Measurements from ENCODE around the gene ATRNL1.
"Not testable (repeated sequence)": the region's sequence is repeated elsewhere in the genome, so short reads cannot be mapped to it uniquely, and the experiment has no call there.

The ATRNL1 gene

DNA sequence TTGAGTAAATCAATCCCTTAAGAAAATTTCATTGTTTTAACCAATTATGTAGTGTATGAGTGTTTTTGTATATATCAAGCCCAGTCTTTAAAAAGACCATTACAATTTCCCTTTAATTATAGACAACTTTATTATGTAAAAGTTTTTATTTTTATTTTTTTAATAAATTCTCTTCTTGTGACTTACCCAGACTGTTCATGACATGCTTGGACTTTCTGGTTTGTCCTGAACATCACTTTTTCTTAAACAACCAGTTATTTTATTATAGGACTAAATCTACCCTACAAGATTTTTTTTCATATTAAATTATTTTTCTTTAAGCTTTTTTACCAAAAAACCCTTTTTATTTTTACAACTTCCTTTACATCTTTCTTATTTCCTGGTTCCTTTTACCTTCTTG lies 410.4 kb downstream of the ATRNL1 start:
- TF ChIP-seq, protein P1, sequence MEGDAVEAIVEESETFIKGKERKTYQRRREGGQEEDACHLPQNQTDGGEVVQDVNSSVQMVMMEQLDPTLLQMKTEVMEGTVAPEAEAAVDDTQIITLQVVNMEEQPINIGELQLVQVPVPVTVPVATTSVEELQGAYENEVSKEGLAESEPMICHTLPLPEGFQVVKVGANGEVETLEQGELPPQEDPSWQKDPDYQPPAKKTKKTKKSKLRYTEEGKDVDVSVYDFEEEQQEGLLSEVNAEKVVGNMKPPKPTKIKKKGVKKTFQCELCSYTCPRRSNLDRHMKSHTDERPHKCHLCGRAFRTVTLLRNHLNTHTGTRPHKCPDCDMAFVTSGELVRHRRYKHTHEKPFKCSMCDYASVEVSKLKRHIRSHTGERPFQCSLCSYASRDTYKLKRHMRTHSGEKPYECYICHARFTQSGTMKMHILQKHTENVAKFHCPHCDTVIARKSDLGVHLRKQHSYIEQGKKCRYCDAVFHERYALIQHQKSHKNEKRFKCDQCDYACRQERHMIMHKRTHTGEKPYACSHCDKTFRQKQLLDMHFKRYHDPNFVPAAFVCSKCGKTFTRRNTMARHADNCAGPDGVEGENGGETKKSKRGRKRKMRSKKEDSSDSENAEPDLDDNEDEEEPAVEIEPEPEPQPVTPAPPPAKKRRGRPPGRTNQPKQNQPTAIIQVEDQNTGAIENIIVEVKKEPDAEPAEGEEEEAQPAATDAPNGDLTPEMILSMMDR (conservative IDR thresholded peaks at IDR 0.05; ENCODE audit: low read length), result no peak
- no peak overlapping the region for H3K4me3 ChIP-seq (ENCODE audit: low read length)
- DNase-seq (ENCODE audit: low read depth), result no peak

DNA sequence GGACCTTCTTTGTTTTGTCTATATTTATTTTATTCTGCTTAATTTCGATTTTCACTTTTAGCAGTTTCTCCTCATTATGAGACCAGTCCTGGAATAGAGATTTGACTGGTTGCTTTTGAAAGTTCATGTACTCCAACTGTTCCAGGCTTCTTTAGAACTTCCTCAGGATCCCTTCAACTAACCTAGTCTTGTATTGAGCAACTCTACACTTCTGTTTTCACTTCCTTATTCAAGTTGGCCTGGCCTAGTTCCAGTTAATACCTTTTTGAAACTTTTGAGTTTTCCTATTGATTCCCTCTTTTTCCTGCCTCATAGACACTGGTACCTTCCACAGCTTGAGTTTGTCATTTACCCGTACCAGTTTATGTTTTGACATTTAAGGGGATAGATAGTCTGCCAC lies 421.7 kb downstream of the ATRNL1 start:
- TF ChIP-seq, protein P1 (conservative IDR thresholded peaks at IDR 0.05; ENCODE audit: low read length), result no peak
- H3K4me3 ChIP-seq (ENCODE audit: low read length), result no peak overlapping the region
- DNase-seq (ENCODE audit: low read depth), result no peak

DNA sequence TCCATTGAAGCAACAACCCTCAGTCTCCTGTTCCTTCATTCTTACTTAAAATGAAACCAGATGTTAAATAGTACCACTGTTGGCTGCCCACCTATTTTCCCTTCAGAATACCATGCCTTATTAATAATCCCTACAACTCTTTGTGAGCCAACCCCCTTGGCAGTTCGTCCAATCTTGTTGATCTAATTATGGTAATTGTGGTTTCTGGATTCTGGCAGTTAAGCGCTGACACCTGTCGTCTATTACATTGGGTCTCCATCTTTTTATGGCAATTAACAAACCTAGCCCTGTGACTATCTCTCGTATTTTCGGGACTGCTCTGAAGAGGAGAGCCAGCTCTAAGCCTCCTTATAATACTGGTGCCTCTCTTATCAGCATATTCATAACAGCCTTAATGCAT lies 432.0 kb downstream of the ATRNL1 start:
- TF ChIP-seq, protein P1 (conservative IDR thresholded peaks at IDR 0.05; ENCODE audit: low read length), result no peak
- DNase-seq (ENCODE audit: low read depth), result no peak
- no peak overlapping the region for H3K4me3 ChIP-seq (ENCODE audit: low read length)

DNA sequence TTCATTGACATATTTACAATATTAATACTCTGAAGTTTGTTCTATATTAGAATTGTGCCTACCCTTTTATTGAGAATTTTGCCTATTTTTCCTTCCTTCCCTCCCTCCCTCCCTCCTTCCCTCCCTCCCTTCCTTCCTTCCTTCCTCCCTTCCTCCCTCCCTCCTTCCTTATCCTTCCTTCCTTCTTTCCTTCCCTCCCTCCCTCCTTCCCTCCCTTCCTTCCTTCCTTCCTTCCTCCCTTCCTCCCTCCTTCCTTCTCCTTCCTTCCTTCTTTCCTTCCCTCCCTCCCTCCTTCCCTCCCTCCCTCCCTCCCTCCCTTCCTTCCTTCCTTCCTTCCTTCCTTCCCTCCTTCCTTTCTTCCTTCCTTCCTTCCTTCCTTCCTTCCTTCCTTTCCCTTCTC lies 434.5 kb downstream of the ATRNL1 start:
- not testable (repeated sequence) for H3K4me3 ChIP-seq (ENCODE audit: low read length); DNase-seq (ENCODE audit: low read depth)

DNA sequence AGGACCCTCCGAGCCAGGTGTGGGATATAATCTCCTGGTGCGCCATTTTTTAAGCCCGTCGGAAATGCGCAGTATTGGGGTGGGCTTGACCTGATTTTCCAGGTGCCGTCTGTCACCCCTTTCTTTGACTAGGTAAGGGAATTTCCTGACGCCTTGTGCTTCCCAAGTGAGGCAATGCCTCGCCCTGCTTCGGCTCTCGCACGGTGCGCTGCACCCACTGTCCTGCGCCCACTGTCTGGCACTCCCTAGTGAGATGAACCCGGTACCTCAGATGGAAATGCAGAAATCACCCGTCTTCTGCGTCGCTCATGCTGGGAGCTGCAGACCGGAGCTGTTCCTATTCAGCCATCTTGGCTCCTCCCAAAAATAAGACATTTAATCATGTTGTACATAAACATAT lies 443.2 kb downstream of the ATRNL1 start:
- H3K4me3 ChIP-seq (ENCODE audit: low read length); DNase-seq (ENCODE audit: low read depth): not testable (repeated sequence)

DNA sequence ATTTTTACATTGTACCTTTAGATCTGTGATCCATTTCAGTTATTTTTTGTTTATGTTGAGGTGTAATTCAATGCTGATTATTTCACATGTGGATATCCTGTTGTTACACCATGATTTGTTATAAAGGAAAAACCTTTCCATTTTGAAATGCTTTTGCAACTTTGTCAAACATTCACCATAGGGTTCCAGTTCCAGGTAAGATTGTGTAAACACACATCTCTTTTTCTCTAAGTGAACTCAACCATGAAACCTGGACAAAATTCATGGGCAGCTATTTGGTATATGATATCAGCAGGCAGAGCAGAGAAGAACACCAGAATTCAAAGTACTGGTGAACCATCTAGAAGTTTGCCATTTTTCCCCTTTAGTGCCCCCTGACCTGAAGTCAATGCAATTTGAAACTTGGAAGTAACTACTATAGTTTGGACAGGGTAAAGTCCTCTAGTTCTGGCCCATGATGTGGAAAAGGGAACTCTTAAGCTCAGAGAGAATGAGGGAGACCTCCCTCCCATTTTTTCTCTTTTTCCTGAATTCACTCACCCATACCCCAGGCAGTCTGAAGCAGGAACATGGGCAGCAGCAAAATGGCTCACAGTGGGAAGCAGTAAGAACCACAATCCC lies 446.1 kb downstream of the ATRNL1 start:
- TF ChIP-seq, protein P1 (conservative IDR thresholded peaks at IDR 0.05; ENCODE audit: low read length), result no peak
- no peak overlapping the region for H3K4me3 ChIP-seq (ENCODE audit: low read length)
- no peak for DNase-seq (ENCODE audit: low read depth)

DNA sequence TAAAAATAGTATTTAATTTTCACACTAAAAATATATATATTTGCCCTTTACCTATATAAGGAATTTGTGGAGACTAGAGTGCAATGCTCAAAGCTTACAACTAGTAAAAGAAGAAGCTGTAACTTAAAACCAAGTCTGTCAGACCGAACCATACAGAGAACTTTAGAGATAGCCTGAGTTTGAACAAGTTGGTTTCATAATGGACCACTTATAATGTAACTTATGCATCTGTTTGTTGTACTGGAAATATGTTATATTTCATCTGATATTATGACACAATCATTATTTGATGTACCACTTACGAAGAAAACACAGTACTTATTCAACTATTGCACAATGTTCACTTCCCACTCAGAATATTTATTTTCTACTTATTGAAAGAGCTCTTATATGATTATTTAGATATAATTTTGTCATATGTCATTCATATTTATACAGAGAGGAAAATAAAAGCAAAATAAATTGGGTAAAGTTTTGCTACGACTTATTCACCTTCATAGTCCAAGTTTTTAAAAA lies 462.8 kb downstream of the ATRNL1 start:
- TF ChIP-seq, protein P1 (conservative IDR thresholded peaks at IDR 0.05; ENCODE audit: low read length), result no peak
- H3K4me3 ChIP-seq (ENCODE audit: low read length), result no peak overlapping the region
- DNase-seq (ENCODE audit: low read depth), result no peak

DNA sequence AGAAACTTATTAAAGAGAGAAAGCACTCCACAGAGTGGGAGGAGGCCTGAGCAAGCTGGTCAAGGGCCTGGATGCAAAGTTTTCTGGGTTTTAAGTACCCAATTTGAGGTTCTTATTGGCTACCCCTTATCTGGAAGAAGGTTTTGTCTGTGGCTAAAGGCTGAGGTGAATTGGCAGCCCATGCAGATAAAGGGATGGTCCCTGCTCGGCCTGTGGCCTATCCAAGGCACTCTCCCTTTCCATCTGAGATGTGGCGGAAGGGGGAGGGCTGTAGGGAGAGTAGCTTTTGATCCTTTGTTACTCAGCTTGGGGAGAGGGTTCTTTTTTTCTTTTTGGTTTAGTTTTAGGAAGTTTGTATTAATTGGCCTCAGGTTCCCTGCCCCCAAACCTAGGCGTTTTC lies 465.1 kb downstream of the ATRNL1 start:
- no peak overlapping the region for H3K4me3 ChIP-seq (ENCODE audit: low read length)
- TF ChIP-seq, protein P1 (conservative IDR thresholded peaks at IDR 0.05; ENCODE audit: low read length), result no peak
- DNase-seq (ENCODE audit: low read depth), result no peak

All from AG10803 (cell line).